Choroid plexus epithelial cell (primary cell): ENCODE data around the gene BBIP1.

ENCODE experiments used
- DNase-seq: peaks from one replicate; pipeline ENCODE4 v3.0.0-alpha.2; 2010; ENCODE audit warnings: low read depth
- H3K4me3 ChIP-seq: 2 replicates; pipeline ENCODE4 v1.5.1; 2011; ENCODE audit warnings: low read depth, mild to moderate bottlenecking, control low read depth, low read length, moderate library complexity
- CTCF ChIP-seq: conservative IDR thresholded peaks from 2 replicates; pipeline ENCODE4 v1.5.1; 2011; ENCODE audit warnings: low read depth, mild to moderate bottlenecking, control low read depth, inconsistent platforms, low read length, moderate library complexity

BBIP1 gene

GRCh38 chr10:110963162-110963561 is 44.2 kb upstream of the BBIP1 start:
- H3K4me3 ChIP-seq, result no peak overlapping the region
- no peak for TF ChIP-seq CTCF
- DNase-seq, result no peak

- DNase-seq, result no peak
- H3K4me3 ChIP-seq, result no peak overlapping the region
- TF ChIP-seq CTCF, result no peak
Observed at GRCh38 chr10:110962443-110962842, 43.5 kb upstream of the BBIP1 start.

- no peak overlapping the region for H3K4me3 ChIP-seq
- TF ChIP-seq CTCF, result no peak
Observed at GRCh38 chr10:110960333-110960712, 41.3 kb upstream of the BBIP1 start.

GRCh38 chr10:110959379-110960332 is 40.7 kb upstream of the BBIP1 start:
- no peak overlapping the region for H3K4me3 ChIP-seq
- no peak for TF ChIP-seq CTCF
- no peak for DNase-seq

More at GRCh38 chr10:110960333-110960712, 41.3 kb upstream of the BBIP1 start:
- DNase-seq, result no peak

- no peak for DNase-seq
- H3K4me3 ChIP-seq, result no peak overlapping the region
- TF ChIP-seq CTCF, result no peak
Observed at GRCh38 chr10:110957606-110958005, 38.6 kb upstream of the BBIP1 start.

GRCh38 chr10:110951381-110951780 is 32.4 kb upstream of the BBIP1 start:
- no peak for TF ChIP-seq CTCF
- H3K4me3 ChIP-seq, result no peak overlapping the region
- DNase-seq, result no peak
